Esophagus (tissue), 2 donors: ENCODE measurements around the gene ZFAND2A. TPM values are rescaled to one million over a fixed set of nuclear protein-coding genes. Genes with fewer than 3 reads are reported as not detected.

Source experiments
- H3K27ac ChIP-seq, 2 donors: one replicate each; pipeline ENCODE4 v1.5.1; 2013; ENCODE audit warnings: low read depth in 2 of 2, mild to moderate bottlenecking in 2 of 2, inconsistent platforms in 1 of 2, low read length in 1 of 2, moderate library complexity in 1 of 2
- H3K27me3 ChIP-seq, 2 donors: one replicate each; pipeline ENCODE4 v1.6.1; 2013; ENCODE audit warnings: low read length in 2 of 2, control low read depth in 1 of 2, mild to moderate bottlenecking in 1 of 2; ENCODE audit not compliant: insufficient read depth in 2 of 2, control insufficient read depth in 1 of 2
- H3K36me3 ChIP-seq, 2 donors: one replicate each; pipeline ENCODE4 v1.6.1; 2013; ENCODE audit warnings: low read length in 1 of 2; ENCODE audit not compliant: control insufficient read depth in 2 of 2, insufficient read depth in 2 of 2
- H3K4me1 ChIP-seq, 2 donors: one replicate each; pipeline ENCODE4 v1.6.1; 2013; ENCODE audit warnings: low read length in 1 of 2; ENCODE audit not compliant: control insufficient read depth in 2 of 2, insufficient read depth in 2 of 2
- H3K4me3 ChIP-seq, 2 donors: one replicate each; pipeline ENCODE4 v1.5.1; 2013; ENCODE audit warnings: low read length in 2 of 2, mild to moderate bottlenecking in 2 of 2, low read depth in 1 of 2, moderate library complexity in 1 of 2
- H3K9me3 ChIP-seq, 2 donors: one replicate each; pipeline ENCODE4 v1.6.1; 2013; ENCODE audit warnings: mild to moderate bottlenecking in 2 of 2, low read depth in 1 of 2, low read length in 1 of 2, moderate library complexity in 1 of 2; ENCODE audit not compliant: control insufficient read depth in 2 of 2, insufficient read depth in 1 of 2
- WGBS, 2 donors: extraction: QIAGEN DNeasy Blood & Tissue Kit; methylation state at CpG; one replicate each; pipeline ENCODE4 v1.1.7; 2013; 5-methylcytosine and 5-hydroxymethylcytosine counted together
- polyA plus RNA-seq, 2 donors: library from polyadenylated mRNA; stranded (reverse); fragments of 200-250 nt; gene quantifications; one replicate each; pipeline ENCODE4 v1.2.3, GENCODE V29; 2013
- donor health status: healthy with polysubstance abuse.
- donor health status: Bipolar disorder and iron deficiency.

ZFAND2A gene
- polyA plus RNA-seq, 2 donors = 24.8 to 38.1 TPM

DNA sequence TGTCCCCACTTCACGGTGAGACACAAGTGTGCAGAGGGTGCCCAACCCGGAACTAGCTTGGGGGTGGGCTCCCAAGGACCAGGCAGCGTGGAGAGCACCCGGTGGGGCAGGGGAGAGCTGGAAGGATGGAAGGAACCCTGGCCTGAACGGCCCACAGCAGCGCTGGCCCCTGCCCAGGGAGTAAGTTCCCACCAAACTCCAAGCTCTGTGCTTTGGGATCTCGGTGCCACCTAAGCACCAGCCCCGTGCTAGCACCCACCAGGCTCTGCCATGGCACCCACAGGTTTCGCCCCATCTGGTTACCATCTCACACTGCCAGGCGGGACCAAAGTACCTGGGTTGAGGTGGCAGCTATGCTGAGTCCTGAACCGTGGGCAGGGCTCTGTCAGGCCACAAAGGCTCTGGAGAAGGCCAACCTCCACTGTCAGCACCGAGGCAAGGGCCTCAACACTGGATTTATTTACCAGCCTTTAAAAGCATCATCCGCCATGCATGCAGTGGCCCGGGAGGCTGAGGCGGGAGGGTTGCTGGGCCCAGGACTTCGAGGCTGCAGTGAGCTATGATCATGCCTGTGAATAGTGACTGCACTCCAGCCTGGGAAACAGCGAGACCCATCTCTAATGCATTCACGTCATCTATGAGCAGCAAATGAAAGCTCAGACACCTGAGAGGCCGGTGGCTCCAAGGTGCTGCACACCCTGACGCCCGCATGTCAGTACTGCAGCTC, 56.0 kb downstream of the ZFAND2A start:
- Histone ChIP-seq H3K9me3 (no peaks in the 10 kb centered on the region), H3K4me1 (no peaks in the 10 kb centered on the region), H3K36me3 (peaks cover 0 to 6% of the 10 kb centered on the region in 2 donors), H3K27ac (no peak overlapping the region), H3K4me3 (no peak overlapping the region), H3K27me3 (no peaks in the 10 kb centered on the region)
- 86 to 88% methylated on average over 21 of the region's 21 CpGs for WGBS, 2 donors

- no peaks in the 10 kb centered on the region for H3K27me3 ChIP-seq
- H3K36me3 ChIP-seq = peaks cover 0 to 6% of the 10 kb centered on the region in 2 donors
- no peak overlapping the region for H3K4me3 ChIP-seq
- WGBS, 2 donors = 74 to 82% methylated on average over 34 of the region's 34 CpGs
- H3K4me1 ChIP-seq = no peaks in the 10 kb centered on the region
- no peak overlapping the region for H3K27ac ChIP-seq
- H3K9me3 ChIP-seq = no peaks in the 10 kb centered on the region
Observed at GRCh38 chr7:1103009-1103788, 56.8 kb downstream of the ZFAND2A start.

Other genes with a start within 250 kb of the ZFAND2A start
- gene ADAP1, start 205.5 kb downstream of the ZFAND2A start, polyA plus RNA-seq = 10 to 100 TPM in 1 of 2 donors, 1 to 10 TPM in 1; 5.8 to 25.7 TPM
- 1 to 10 TPM; 4.1 to 5.5 TPM for gene COX19, start 184.6 kb downstream of the ZFAND2A start, polyA plus RNA-seq
- 1 to 10 TPM in 1 of 2 donors, under 1 TPM in 1; 0.48 to 1.5 TPM for gene CYP2W1, start 177.0 kb downstream of the ZFAND2A start, polyA plus RNA-seq
- gene GPR146, start 115.7 kb downstream of the ZFAND2A start, polyA plus RNA-seq = 1 to 10 TPM; 4.5 to 6.3 TPM
- 1 to 10 TPM in 1 of 2 donors, under 1 TPM in 1; 0.81 to 1.1 TPM for gene GPER1, start 72.1 kb downstream of the ZFAND2A start, polyA plus RNA-seq
- gene UNCX, start 72.7 kb upstream of the ZFAND2A start, polyA plus RNA-seq = not detected